HG03439 (cell line): ENCODE measurements around the gene RPP25.
"Not testable (repeated sequence)": the region's sequence is repeated elsewhere in the genome, so short reads cannot be mapped to it uniquely, and the experiment has no call there.

ENCODE experiments used
- ATAC-seq: cut with Tn5 transposase; IDR thresholded peaks from one replicate; pipeline ENCODE4 v1.9.1; 2021; ENCODE audit warnings: mild to moderate bottlenecking, moderate library complexity; ENCODE audit not compliant: unreplicated experiment

Gene RPP25

GRCh38 chr15:74924525-74924924 lies 32.0 kb downstream of the RPP25 start:
- ATAC-seq = no peak

- no peak for ATAC-seq
These were observed 36.1 kb downstream of the RPP25 start for GRCh38 chr15:74920456-74920855.

DNA sequence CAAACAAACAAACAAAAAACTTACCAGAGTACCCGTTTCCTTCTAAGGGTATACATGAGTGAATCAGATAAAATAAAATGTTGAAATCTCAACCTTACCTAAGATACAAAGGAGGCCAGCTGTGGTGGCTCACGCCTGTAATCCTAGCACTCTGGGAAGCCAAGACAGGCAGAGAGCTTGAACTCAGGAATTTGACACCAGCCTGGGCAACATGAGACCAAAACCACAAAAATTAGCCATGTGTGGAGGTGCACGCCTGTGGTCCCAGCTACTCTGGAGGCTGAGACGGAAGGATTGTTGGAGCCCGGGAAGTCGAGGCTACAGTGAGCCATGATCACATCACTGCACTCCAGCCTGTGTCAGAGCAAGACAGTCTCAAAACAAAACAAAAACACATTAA lies 38.9 kb downstream of the RPP25 start:
- ATAC-seq = no peak

GRCh38 chr15:74913799-74914198 lies 42.8 kb downstream of the RPP25 start:
- ATAC-seq = not testable (repeated sequence)

GRCh38 chr15:74913041-74913440 lies 43.5 kb downstream of the RPP25 start:
- no peak for ATAC-seq

DNA sequence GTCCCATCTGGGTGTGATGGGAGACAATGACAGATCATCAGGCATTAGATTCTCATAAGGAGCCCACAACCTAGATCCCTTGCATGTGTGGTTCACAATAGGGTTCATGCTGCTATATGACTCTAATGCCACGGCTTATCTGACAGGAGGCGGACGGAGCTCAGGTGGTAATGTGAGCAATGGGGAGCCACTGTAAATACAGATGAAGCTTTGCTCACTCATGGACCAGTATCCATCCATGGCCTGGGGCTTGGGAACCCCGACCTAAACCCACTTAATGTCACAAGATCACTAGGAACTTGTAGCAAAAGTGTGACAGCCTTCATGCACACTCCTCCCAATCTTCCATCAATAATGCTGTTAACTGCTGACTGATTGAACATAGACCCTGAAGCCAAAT lies 47.9 kb downstream of the RPP25 start:
- no peak for ATAC-seq

DNA sequence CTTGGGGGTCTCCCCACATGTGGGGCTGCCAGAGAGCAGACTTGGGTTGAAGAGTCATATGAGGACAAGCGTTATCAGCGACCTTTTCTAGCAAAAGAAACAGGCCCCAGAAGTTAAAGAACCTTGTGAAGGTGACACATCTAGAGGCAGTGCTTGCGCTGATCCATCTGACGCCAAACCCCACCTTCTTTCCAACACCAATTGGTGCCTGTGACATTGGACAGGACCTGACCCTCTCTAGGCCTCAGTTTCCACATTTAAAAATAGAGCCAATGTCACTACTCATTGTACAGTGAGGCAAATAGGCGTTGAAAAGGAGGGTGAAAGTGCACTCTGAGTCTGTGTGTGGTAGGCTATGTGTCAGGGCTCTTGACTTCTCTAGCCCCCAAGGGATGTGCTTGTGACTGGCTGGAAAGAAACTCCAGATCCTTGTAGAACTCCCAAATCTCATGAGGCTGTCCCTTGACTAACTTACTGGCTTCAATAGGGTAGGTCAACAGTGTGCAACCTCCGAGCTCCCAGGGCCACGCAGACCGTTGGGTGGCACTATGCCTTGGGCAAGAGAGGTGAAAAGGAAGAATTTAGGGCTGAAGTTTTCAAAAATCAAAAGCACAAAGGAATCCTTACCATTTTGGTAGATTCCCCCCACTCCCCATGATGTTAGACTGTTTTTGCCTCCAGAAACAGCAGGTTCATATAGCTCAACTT lies 49.3 kb downstream of the RPP25 start:
- no peak for ATAC-seq

DNA sequence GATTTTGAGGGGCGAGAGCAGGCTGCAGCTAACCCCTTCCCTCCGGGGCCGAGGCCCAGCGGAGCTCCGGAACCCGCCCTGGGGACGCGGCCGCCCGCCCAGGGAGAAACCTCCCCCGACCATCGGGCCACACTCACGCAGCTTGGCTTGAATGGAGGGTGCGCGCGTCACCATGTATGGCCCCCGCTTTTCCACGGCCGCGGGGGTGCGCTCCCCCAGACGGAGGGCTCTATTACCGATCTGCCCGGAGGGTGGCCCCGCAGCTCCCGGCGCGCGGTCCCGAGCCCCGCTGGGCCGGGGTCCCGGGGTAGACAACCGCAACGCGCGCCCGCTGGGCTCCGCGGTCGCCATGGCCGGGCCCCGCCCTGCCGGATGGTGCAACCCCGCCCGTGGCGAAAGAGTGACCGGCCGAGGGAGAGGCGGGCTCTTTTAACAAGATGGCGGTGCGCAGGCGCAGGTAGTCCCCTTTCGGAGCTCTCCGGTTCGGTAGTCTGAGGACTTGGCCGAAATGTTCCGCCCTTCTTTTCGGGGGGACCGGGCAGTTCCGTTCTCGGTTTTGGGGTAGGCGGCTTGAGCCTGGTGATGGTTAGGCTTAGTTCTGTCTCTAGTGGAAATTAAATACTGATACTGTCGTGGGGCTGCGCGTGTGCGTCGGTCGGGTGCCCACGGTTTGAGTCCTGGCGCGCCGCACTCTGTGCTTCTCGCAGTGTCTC lies 50.0 kb downstream of the RPP25 start, which contains the start of gene FAM219B:
Gene FAM219B, minus strand, starts transcription at position 402 of the 713 bp plus-strand sequence. Its CDS starts 51 bp downstream, at position 351.
- ATAC-seq = peak; percentile 87

DNA sequence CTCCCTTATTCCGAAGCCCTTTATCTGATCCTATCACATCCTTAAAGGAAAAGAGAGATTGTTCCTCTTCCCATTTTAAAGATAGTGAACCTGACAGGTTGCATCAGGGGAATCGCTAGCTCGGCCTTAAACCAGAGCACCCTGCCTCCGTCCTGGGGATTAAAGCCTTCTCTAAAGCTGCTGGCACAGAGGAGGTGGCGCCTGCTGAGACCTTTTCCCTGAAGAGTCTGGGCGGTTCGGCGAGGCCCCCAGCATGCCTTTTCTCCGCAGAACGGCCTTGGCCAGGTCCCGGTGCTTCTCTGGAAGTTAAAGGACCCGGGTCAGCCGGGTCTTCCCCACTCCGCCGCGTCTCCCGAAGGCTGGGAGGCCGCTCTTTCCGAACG lies 50.5 kb downstream of the RPP25 start:
- ATAC-seq = peak; percentile 4
